ENCODE measurements around the gene RINL.

RINL gene

DNA sequence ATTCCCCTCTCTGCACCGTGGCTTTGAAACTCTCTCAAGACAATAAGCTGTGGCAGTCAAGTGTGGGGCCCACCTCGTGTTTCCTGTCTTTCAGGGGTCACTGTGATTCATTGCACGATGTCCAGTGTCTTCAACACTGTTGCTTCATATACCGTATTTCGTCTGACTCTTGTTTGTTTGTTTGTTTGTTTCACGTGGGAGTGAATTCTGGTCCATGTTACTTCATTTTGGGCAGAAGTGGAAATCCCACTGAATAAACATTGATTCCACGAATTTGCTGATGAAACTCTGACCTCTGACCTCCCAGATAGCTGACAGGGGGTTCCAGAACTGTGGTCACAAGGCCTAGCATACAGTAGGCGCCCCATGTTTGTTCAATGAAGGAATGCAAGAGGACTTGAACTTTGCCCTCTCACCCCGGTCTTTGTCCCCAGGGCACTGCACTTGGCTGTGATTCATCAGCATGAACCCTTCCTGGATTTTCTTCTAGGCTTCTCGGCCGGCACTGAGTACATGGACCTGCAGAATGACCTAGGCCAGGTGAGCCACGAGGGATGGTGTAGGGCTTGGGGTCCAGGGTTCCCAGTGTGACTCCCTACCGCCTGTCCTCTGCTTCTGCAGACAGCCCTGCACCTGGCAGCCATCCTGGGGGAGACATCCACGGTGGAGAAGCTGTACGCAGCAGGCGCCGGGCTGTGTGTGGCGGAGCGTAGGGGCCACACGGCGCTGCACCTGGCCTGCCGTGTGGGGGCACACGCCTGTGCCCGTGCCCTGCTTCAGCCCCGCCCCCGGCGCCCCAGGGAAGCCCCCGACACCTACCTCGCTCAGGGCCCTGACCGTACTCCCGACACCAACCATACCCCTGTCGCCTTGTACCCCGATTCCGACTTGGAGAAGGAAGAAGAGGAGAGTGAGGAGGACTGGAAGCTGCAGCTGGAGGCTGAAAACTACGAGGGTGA lies 26.8 kb upstream of the RINL start:
- DNase-seq: no peak

DNA sequence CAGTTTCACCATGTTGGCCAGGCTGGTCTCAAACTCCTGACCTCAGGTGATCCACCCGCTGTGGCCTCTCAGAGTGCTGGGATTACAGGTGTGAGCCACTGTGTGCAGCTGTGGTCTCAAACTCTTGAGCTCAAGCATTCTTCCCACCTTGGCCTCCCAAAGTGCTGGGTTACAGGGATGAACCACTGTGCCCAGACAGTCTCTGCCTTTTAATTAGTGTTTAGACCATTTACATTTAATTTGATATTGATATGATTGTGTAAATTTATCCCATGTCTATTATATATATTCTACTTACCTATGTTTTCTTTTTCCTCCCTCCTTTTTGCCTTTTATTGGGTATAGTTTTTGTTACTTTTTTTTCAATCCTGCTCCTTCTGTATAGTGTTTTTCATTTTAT lies 23.6 kb upstream of the RINL start:
- DNase-seq: no peak

DNA sequence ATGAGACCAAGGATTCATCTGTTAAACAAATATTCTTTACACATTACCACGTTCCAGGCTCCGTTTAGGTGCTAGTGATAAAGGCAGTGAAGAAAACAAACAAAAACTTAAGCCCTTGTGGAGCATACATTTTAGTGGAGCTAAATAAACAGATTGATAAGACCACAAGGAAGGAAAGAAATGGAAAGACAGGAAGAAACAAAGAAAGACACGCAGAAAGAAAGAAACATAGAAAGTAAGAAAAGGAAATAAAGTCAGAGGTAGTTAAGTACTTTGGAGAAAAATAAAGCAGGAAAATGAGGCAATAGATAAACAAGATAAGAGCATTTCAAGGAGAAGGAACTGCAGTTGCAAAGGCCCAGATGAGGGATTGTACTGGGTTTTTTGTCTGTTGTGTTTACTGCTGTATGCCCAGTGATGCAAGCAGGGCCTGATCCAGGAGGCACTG lies 22.7 kb upstream of the RINL start:
- no peak for DNase-seq

DNA sequence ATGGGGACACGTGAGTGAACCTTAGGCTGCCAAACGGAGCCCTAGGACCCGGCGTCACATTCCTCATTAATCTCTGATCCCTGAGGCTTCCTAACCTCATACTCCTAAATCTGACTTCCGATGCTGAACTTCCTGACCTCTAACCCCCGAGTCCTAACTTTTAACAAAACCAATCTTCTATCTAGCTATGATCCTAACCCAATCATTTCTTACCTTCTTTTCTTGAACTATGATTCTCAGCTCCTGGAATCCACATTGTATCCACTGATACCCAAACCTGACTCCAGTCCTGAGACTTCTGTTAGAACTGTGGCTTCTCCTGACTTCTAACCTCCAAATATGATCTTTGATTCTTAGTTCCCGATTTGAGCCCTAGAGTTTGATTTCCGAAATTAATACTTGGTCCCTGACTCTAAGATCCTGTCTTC lies 22.1 kb upstream of the RINL start:
- no peak for DNase-seq

DNA sequence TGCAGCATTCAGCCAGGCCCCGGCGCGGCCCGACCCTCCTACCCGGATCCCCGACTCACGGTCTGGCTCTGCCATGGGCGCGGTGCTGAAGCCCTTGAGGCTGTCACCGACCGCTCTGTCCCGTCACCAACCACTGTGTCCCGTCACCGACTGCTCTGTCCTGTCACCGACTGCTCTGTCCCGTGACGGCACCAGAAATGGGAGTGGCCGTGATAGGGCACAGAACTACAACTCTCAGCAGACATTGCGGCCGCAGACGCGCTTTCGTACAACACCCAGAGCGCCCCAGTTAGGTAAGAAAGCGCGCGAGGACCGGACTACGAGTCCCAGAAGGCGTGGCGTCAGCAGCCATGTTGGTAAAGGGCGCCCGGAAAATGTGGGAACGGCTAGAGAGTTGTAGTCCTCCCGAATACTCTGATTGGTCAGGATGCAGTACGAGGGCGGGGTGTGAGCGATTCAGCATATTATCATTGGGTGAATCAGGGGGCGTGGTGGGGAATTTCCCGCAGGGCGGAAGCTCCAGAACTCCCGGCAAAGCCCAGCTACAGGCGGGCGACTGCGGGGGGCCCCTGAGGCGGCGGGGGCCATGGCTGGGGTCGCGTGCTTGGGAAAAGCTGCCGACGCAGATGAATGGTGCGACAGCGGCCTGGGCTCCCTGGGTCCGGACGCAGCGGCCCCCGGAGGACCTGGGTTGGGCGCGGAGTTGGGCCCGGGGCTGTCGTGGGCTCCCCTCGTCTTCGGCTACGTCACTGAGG lies 21.5 kb upstream of the RINL start, which contains the start of the genes NFKBIB and SIRT2:
Gene NFKBIB (plus strand): TSS at position 523 of the 755 bp plus-strand sequence. CDS start 64 bp downstream, at position 587.
Gene SIRT2 (minus strand): TSS at position 172 of the 755 bp plus-strand sequence. CDS start 97 bp downstream, at position 75.
- DNase-seq: peak; percentile 99

DNA sequence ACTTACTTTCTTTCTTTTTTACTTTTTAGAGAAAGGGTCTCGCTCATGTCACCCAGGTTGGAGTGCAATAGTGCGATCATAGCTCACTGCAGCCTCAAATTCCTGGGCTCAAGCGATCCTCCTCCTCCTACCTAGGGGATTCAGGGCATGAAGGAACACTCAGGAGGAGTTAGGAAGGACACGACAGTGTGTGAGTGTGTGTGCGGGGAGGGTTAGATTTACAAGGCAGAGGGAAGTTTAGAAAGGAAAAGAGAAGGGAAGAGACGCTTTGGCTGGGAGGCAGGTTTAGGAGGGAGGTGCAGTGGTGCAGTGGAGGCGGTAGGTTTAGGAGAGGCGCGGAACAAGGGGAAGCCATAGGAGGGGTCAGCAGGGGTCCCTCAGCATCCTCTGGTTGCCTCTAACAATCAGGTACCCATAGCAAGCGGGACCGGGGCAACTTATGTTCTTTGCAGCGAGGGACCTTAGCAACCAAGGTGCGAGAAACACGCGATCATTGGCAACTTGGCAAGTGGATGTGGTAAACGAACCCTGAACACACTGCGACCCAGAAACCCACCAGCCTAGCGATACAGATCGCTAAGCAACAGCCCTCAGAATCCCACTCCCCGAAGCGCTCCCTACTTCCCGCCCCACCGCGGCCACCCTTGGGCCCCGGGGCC lies 20.8 kb upstream of the RINL start:
- DNase-seq: no peak

DNA sequence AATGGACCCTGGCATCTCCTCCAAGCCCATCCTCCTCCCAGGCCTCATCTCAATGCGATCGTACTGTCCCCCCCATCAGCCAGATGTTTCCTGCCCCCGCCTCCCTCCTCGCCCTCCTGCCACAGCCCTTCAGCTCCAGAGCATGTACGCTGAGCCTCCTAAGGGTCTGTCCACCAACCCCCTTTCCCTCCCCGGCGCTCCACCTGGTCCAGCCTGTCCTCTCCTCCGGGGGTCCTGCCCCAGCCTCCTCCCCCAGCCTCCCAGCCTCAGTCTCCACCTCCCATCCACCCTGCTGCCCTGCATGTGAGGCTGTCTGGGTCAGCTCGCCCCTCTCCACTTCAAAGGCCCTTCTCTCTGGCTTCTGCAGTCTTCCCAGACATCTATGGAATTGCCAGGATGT lies 16.9 kb upstream of the RINL start:
- DNase-seq: no peak

DNA sequence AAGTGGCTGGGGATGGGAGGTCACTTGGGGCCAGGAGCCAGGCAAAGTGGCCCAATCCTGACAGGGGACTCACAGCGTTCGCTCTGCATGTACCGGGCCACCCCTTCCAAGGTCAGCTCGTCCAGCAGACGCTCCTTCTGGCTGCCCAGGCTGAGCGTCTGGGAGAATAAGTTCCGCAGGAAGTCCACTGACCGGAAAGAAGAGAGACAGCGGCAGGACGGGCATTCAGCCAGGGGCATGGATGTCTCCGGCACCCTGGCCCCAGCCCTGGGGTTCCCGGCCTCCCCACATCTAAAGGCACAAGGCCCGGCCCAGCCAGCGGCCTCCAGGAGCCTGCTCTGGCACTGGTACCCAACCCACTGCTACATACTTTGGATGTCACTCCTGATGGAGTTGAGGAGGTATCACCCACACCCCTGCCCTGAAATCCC lies 15.3 kb upstream of the RINL start:
- no peak for DNase-seq

DNA sequence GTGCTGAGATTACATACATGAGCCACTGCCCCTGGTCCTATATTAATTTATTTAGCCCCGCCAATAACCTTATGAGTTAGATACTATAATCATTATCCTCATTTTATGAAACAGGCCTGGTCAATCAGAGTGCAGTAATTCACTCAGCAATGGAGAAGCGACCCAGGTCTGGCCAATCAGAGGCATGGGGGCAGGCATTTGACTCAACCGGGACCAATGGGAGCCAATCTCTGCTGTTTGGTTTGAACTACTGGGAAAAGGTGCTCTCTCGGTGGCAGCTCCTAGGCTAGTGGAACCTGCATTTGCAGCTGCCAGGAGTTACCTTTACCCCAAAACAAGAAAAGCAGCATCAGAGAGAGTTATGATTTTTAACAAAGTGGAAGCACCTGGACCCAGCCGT lies 14.8 kb upstream of the RINL start:
- no peak for DNase-seq

DNA sequence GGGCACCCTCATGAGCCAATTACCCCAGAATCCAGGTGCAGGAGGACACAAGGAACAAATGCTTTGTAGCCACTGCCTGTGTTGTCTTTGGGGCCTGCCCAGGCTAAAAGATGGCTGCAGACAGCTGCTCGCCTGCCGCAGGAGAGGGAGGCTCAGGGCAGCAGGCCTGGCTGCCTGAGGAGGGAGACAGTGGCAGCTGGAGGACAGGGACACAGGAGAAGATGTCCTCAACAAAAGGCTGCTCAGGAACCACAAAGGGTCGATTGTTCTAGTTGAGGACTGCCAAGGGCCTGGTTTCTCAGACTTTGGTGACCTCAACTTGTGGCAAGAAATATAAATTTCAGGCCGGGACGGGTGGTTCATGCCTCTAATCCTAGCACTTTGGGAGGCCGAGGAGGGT lies 13.7 kb upstream of the RINL start:
- DNase-seq: no peak

DNA sequence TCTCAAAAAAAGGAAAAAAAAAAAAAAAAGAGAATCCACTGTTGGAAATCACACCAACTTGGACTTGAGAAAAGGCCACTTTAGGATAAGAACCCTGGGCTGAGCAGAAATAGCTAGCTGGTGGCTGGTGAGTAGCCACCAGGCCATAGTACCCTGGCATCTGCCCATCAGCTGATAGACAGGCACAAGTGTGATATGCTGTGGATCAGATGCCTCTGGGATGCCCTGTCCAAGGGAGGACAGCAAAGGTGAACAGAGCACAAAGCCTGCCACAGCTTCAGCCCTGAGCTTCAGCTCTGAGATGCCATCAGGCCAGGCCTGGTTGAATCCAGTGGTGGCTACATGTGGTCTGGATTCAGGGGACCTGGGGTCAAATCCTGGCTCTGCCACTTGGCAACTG lies 12.6 kb upstream of the RINL start:
- no peak for DNase-seq

DNA sequence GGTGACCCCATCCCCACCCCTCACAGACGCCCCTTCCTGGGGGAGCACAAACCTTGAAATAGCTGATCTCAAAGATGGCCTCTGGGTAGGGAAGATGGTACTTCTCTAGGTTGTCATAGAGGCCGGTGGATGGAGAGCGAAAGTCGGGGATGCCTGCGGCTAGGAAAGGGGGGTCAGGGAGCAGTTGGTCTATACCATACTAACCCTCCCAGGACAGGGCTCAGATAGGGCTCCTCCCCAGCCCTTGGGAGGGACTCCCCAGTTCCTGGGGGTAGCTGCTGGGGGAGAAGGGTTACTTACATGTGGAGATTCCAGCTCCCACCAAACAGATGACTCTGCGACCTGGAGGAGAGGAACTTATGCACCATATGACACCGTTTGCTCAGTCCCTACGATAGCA lies 11.7 kb upstream of the RINL start:
- DNase-seq: no peak

DNA sequence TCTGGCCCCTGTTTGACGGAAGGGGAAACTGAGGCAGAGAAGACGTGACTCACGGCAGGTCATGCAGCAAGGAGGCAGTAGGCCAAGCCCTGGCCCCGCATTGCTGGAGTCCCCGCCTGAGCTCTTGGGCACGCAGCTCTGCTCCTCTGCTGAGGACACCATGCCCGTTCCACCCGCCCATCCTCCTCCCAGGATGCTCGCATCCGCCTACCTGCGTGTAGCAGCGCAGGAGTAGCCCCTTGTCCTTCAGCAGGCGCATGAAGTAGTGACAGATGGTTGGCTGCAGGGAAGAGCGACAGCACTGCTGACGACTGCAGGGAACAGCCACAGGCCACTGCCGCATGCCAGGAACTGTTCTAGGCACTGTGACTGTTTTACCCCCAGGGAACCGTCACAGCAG lies 10.8 kb upstream of the RINL start:
- DNase-seq: no peak

DNA sequence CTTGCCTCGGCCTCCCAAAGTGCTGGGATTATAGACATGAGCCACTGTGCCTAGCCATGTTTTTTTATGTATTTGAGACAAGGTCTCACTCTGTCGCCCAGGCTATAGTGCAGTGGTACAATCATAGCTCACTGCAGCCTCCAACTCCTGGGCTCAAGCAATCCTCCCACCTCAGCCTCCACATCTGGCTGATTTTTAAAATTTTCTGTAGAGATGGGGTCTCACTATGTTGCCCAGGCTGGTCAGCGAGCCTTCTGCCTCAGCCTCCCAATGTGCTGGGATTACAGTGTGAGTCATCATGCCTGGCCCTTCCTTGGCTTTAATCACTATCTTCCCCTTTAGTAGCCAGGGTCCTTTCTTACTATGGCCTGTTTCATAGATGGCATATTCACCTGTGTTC lies 6.6 kb upstream of the RINL start:
- peak; percentile 8 for DNase-seq

DNA sequence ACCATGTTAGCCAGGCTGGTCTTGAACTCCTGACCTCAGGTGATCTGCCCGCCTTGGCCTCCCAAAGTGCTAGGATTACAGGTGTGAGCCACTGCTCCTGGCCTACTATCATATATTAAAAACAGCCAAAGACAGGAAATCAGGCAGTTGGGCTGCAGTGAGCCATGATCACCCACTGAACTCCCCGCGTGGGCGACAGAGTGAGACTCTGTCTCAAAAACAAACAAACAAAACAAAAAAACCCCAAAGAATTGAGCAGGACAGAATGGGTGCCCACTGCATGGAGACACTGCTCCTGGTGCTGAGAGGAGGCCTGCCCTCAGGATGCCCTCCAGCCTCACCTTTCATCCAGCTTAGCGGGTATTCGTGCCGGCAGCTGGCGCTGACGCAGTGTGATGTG lies 5.2 kb upstream of the RINL start:
- no peak for DNase-seq

DNA sequence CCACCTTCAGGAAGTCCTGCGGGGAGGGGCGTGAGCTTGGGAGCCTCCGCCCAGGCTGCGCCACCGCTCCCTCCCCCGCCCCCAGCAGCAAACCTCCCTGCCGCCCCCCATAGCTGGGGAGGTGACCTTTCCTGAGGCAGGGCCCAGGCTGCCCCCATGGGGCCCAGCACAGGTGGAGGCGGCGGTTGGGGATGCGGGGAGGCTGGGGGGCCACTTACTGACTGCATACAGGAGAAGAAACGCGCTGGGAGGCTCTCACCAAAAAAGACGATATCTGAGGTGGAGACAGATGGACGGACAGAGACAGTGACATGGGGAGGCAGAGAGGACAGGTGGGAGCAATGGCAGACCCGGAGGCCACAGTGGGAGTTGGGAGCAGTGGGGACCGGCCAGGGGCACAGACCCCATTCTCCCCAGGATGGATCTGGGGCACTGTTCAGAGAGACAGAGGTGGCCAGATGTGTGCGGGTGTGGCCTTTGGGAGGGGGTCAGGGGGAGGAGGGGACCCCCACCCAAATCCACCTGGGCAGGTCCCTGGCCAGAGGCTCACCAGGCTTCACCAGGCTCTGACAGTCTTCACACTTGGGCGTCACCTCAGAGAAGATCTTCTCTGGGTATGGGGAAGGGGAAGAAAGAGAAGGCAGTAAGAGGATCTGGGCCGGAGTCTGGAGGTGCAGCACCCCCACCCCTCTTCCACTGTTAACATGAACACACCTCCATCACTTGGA lies 3.0 kb upstream of the RINL start:
- no peak for DNase-seq

DNA sequence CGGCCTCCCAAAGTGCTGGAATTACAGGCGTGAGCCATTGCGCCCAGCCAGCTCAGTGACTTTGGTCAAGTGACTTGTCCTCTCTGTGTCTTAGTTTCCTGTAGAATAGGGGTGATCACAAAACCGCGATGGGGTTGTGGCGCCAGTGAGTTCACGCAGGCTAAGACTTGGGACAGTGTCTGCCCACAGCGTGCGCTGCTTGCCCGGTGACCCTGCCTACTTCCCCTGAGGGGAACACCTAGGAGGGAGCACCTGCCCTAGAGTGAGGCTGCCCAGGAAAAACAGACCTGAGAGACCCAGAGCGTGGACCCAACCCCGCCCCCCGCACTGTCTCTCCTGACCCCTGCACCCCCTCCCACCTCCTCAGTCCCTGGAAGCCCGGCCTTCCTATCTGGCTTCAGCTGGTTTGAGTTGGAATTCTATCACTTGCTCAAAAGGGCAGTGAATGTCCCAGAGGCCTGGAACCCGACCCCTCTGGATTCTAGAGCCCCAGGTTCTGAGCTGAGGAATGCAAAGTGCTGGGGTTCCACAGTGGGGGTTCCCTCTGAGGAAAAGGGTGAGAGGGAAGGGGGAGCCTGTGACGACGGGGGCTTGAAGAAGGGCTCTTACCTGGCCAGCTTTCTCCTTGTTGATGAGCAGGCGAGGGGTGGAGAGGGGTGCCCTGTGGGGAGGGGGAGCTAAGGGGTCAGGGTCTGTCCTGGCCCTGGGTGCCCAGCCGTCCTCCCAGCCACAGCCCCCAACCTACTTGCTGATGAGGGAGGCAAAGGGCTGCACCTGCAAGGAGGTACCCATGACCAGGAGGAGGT lies 2.2 kb upstream of the RINL start:
- no peak for DNase-seq

DNA sequence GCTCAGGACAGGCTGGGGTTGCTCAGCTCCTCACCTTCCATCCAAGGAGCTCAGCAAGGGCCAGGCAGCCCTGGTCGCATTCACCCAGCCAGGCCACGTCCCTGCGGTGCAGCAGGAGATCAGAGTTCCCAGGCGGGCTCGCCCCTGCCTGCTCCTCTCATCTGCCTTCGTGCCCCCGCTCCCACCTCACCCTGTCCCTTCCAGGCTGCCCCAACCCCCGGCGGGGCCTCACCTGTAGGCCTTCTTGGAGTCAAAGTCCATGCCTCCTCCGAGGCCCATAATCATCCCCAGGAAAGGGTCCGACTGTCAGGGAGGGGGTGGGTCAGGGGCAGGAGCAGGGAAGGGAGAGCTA lies 1.3 kb upstream of the RINL start:
- peak; percentile 34 for DNase-seq

DNA sequence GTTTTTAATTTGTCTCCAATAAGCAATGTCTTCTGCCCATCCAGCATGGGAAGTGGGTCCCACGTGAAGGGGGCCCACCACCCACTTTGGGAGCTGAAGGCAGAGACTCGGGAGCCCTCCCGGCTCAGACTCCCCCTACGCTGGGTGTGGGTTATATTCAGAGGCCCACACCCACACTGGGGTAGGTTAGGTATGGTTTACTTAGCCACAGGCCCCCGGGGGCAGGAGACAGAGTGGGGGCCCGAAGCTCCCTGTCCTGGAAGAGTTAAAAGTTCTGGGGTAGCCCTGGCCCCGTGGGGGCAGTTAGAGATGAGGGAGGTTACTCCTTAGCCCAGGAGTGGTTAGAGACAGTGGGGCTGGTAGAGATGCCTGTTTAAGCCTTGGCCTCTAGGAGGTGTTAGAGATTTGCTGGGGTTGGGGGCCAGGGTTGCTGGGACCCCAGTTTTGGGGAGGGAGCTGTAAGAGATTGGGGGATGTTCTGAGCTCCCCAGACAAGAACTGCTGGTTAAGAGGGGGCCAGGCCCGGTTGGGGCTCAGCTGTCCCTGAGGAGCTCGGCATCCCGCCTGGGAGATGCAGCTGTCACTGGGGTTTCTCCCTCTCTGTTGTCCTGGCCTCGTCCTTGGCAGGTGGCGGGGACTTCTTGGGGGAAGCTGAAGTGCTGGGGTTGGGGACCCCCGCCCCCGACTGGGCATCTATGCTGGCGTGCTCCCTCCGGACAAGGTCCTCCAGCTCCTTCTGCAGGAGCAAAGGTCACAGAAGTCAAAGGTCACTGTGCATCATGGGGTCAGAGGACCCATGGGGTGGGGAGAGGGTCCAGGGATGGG lies 712 bp upstream of the RINL start:
- DNase-seq: peak; percentile 40

DNA sequence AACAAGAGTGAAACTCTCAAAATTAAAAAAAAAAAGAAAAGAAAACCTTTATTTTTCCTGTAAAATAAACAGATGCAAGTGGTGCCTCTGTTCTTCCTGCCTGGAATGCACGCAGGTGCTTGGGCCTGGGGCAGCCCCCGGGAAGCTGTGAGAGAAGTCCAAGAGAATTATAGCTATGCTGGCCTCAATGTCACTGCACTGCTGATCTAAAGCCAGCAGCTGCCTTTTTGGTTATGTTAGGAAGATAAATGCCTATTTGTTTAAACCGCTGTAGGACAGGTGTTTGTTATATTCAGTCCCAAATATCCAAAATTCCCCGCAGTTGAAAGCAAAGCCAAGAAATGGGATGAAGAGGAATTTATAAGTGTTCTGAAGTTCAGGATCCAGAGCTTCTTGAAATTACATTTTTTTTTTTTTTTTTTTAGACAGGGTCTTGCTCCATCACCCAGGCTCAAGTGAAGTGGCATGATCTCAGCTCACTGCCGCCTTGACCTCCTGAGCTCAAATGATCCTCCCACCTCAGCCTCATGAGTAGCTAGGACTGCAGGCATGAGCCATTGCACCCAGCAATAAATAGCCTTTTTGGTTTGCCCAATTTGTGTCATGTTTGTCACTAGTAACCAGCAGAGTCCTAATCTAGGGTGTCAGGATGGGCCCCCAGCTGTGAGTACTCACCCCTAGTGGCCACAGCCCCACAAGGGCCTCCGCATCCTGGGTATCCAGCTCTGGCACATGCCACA lies 2.2 kb downstream of the RINL start:
- DNase-seq: no peak
